Rectal smooth muscle tissue (tissue), 1 donor: Measurements from ENCODE around the gene NKX1-2.
"Not testable (repeated sequence)": the region's sequence is repeated elsewhere in the genome, so short reads cannot be mapped to it uniquely, and the experiment has no call there.

Source experiments
- H3K27ac ChIP-seq: one replicate; pipeline ENCODE4 v1.7.0; 2013; ENCODE audit warnings: low read depth, low read length, inconsistent platforms
- H3K27me3 ChIP-seq: one replicate; pipeline ENCODE4 v1.7.0; 2013; ENCODE audit warnings: low read length; ENCODE audit not compliant: control insufficient read depth, insufficient read depth
- H3K36me3 ChIP-seq: one replicate; pipeline ENCODE4 v1.7.0; 2013; ENCODE audit warnings: low read length; ENCODE audit not compliant: control insufficient read depth, insufficient read depth
- H3K4me1 ChIP-seq: one replicate; pipeline ENCODE4 v1.7.0; 2013; ENCODE audit warnings: low read length; ENCODE audit not compliant: control insufficient read depth, insufficient read depth
- H3K4me3 ChIP-seq: one replicate; pipeline ENCODE4 v1.7.0; 2013; ENCODE audit warnings: low read length
- H3K9ac ChIP-seq: one replicate; pipeline ENCODE4 v1.7.0; 2013; ENCODE audit warnings: low read length

The NKX1-2 gene

DNA sequence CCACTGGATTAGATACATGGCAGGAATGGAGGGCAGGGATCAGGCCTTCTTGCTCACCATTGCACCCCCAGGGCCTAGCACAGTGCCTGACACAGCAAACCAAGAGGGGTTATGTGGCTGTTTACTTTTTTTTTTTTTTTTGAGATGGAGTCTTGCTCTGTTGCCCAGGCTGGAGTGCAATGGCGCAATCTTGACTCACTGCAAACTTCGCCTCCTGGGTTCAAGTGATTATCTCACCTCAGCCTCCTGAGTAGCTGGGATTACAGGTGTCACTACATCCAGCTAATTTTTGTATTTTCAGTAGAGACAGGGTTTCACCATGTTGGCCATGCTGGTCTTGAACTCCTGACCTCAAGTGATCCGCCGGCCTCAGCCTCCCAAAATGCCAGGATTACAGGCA lies 14.2 kb downstream of the NKX1-2 start:
- H3K27ac ChIP-seq, H3K4me3 ChIP-seq, H3K4me1 ChIP-seq, H3K27me3 ChIP-seq, H3K36me3 ChIP-seq, H3K9ac ChIP-seq: not testable (repeated sequence)

DNA sequence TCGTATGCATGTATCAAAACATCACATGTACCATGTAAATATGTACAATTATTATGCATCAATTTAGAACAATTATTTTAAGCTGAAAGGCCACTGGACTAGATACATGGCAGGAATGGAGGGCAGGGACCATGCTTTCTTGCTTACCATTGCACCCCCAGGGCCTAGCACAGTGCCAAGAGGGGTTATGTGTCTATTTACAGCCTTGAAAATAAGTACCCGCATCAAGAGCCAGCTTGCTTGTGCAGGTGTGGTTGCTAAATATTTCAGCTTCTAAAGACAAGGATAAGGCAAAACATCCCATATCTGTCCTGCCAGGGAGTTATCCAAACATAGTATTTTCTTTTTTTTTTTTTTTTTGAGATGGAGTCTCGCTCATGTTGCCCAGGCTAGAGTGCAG lies 16.4 kb downstream of the NKX1-2 start:
- Histone ChIP-seq H3K4me1 (no peaks in the 10 kb centered on the region), H3K9ac (no peak overlapping the region), H3K27ac (no peak overlapping the region), H3K27me3 (no peaks in the 10 kb centered on the region), H3K4me3 (no peak overlapping the region), H3K36me3 (no peaks in the 10 kb centered on the region)

DNA sequence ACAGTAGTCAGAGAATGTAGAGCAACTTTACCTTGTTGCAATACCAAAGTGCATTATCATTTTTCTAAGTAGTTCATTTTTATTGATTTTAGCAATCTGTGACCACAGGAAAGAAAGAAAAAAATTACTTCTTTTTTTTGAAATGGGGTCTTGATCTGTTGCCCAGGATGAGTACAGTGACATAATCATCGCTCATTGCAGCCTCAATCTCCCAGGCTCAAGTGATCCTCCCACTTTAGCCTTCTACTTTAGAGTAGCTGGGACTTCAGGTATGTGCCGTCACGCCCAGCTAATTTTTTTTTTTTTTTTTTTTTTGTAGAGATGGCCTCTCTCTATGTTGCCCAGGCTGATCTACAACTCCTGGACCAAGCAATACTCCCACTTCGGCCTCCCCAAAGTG lies 19.8 kb downstream of the NKX1-2 start:
- Histone ChIP-seq H3K4me3 (no peak overlapping the region), H3K9ac (no peak overlapping the region), H3K27ac (no peak overlapping the region), H3K36me3 (no peaks in the 10 kb centered on the region), H3K4me1 (no peaks in the 10 kb centered on the region), H3K27me3 (no peaks in the 10 kb centered on the region)

DNA sequence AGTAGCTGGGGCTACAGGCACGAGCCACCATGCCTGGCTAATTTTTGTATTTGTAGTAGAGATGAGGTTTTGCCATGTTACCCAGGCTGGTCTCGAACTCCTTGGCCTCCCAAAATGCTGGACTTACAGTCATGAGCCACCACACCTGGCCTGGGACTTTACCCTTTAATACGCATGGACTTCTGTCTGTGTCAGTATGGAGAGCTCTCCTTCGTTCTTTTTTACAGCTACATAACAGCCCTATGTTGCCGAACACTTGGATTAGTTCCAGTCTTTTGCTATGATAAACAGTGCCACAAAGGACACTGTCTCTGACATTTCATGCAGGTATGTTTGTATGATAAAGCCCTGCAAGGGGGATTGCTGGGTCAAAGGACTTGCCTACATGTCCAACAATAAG lies 20.3 kb downstream of the NKX1-2 start:
- Histone ChIP-seq H3K27ac (no peak overlapping the region), H3K27me3 (no peaks in the 10 kb centered on the region)

DNA sequence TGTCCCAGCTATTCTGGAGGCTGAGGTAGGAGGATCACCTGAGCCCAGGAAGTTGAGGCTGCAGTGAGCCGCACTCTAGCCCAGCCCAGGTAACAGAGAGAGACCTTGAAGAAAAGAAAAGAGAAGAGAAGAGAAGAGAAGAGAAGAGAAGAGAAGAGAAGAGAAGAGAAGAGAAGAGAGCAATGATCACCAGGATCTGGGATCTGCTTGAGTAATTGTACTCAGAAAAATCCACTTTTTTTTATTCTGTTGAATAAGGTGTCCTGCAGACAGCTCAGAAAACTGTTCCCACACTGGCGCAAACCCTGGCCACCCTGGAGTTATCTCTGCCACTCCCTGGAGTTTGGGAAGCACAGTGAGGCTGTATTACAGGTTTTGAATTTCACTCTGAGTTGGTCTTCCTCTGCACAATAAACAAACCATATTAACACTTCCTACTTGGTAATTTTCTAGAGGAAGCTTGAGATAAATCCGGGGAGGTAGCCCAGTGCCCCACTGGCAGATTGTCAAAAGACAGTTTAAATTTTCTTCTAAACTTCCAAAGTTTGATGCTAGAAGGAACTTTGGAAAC lies 21.5 kb downstream of the NKX1-2 start:
- H3K4me3 ChIP-seq: no peak overlapping the region
- H3K9ac ChIP-seq: no peak overlapping the region
- no peaks in the 10 kb centered on the region for H3K4me1 ChIP-seq
- no peak overlapping the region for H3K27ac ChIP-seq
- no peaks in the 10 kb centered on the region for H3K36me3 ChIP-seq
- H3K27me3 ChIP-seq: no peaks in the 10 kb centered on the region

More for the DNA sequence above, 20.3 kb downstream of the NKX1-2 start:
- Histone ChIP-seq H3K4me1 (no peaks in the 10 kb centered on the region), H3K9ac (no peak overlapping the region), H3K36me3 (no peaks in the 10 kb centered on the region), H3K4me3 (no peak overlapping the region)

DNA sequence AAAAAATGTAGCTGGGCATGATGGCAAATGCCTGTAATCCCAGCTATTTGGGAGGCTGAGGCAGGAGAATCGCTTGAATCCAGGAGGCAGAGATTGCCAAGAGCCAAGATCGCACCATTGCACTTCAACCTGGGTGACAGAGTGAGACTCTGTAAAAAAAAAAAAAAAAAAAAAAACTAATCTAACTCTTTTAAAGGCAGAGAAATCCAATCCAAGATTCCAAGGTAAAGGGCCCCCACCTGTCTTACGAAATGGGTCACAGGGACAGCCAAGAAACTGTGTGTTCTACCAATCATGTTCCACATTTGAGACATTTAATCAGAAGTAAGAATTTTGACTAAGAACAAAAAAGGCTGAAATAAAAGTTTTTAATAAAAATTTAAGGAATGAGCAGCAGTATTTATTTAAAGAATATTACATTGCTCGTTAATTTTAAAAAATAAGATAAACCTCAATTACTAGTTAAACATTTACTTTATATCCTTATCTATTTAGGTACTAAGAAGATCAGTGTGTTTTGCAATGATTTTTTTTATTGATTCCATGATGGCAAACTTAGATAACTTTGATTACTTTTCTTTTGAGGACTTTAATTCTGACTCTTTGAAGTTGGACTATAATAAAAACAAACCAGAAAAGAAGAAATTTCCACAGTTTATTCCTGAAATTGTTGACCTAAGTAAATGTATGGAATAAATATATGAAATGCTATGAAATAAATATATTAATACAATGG lies 24.4 kb downstream of the NKX1-2 start:
- Histone ChIP-seq H3K27ac (no peak overlapping the region), H3K9ac (no peak overlapping the region), H3K27me3 (no peaks in the 10 kb centered on the region), H3K4me1 (no peaks in the 10 kb centered on the region), H3K4me3 (no peak overlapping the region), H3K36me3 (no peaks in the 10 kb centered on the region)

DNA sequence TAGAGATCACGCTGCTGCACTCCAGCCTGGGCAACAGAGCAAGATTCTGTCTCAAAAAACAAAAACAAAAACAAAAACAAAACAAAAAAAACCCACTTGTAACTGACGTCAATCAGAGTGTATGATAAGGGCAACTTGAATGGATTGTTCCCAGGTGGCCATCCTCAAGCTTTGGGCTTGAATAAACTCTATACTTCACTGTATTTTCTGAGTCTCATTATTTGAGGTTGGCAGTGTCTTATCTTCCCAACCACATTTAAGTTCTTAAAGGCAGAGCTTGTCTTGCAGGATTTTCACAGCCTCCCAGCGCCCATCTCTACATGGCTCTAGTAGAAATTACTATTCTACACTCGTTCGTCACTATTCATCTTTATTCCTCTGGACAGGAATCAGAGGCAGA lies 26.0 kb downstream of the NKX1-2 start:
- H3K4me3 ChIP-seq: no peak overlapping the region
- no peaks in the 10 kb centered on the region for H3K27me3 ChIP-seq
- no peaks in the 10 kb centered on the region for H3K4me1 ChIP-seq
- no peak overlapping the region for H3K27ac ChIP-seq
- H3K9ac ChIP-seq: no peak overlapping the region
- H3K36me3 ChIP-seq: no peaks in the 10 kb centered on the region

DNA sequence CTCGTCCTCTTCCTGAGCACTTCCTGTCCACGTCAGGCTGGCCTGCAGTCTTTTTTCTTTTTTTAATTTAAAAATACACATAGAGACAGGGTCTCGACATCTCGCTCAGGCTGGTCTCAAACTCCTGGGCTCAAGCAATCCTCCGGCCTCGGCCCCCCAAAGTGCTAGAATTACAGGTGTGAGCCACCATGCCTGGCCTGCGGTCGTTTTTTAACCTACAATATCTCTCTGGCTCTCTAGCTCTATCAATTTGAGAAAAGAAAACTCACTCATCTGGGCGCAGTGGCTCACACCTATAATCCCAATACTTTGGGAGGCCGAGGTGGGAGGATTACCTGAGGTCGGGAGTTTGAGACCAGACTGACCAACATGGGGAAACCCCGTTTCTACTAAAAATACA lies 27.1 kb downstream of the NKX1-2 start:
- Histone ChIP-seq H3K4me1 (no peaks in the 10 kb centered on the region), H3K36me3 (no peaks in the 10 kb centered on the region), H3K27ac (no peak overlapping the region), H3K9ac (no peak overlapping the region), H3K4me3 (no peak overlapping the region), H3K27me3 (no peaks in the 10 kb centered on the region)

DNA sequence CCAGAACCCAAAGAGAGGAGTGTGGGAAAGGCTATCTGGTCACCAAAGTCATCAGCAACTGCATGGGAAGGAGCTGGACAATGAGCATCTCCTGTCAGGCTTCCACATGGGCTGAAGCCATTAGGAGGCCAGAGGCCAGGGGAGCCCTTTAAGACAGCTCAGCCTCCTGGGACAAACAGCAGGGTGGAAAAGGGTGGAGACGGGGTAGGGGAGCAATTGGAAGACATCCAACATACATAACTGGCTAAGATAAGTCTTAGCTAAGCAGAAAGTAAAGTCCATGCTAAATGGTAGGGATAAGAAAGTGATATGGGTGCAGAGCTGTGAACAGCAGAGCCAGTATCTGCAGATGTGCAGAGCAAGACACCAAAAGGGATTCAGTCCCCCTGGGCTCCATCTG lies 29.6 kb downstream of the NKX1-2 start:
- no peaks in the 10 kb centered on the region for H3K4me1 ChIP-seq
- no peaks in the 10 kb centered on the region for H3K36me3 ChIP-seq
- no peaks in the 10 kb centered on the region for H3K27me3 ChIP-seq
- no peak overlapping the region for H3K27ac ChIP-seq
- H3K4me3 ChIP-seq: no peak overlapping the region
- H3K9ac ChIP-seq: no peak overlapping the region

DNA sequence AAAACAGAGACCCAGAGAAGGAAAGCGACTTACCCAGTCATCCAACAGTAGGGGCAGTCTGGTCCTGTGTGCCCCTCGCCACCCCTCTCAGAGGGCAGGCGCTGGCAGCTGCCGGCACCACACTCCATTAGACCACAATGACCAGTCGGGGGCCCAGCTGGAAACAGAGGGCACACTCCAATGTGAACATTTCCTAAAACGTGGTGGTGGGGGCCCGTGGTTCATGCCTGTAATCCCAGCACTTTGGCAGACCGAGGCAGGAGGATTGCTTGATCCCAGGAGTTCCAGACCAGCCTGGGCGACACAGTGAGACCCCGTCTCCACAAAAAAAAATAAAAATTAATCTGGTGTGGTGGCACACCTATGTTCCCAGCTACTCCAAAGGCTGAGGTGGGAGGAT lies 30.2 kb downstream of the NKX1-2 start:
- no peaks in the 10 kb centered on the region for H3K36me3 ChIP-seq
- no peak overlapping the region for H3K27ac ChIP-seq
- H3K9ac ChIP-seq: no peak overlapping the region
- peaks cover under 1% of the 10 kb centered on the region for H3K4me1 ChIP-seq
- no peaks in the 10 kb centered on the region for H3K27me3 ChIP-seq
- no peak overlapping the region for H3K4me3 ChIP-seq

DNA sequence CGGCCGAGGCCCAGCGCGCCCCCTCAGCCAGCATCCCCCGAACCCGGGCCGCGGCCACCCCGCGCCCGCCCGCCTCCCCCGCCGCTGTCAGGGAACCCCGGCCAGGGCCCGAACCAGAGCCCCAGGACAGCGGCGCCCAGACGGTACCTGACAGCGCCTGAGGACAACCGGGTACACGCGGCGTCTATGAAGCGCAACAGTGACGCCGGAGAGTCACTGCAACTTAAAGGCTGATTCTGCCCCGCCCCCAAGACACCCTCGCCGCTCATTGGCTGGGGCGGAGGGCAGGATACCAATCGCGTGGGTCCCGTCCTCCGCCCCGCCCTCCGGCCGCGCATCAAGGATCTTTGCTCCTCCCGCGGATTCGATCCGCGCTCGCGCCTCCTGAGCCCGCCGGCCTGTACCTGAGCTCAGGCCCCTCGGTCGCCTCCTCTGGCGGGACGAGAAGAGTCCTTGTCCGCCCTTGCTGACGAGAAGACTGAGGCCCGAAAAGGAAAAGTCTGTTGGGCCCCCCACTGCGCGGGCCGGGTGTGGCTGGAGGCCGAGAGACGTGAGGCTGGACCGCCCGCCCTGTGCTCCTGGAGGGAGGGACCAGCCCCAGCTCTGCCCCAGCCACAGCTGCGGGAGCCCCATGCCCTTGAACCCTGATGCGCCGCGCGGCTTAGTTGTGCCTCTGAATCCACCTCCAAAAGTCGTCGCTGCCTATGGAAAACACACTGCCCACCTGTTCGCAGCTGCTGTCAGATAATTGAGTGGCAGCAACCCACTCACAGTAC lies 30.9 kb downstream of the NKX1-2 start, which contains the start of gene OAT:
Gene OAT (minus strand): TSS at position 198 of the 776 bp plus-strand sequence. CDS start 6,752 bp downstream, outside the sequence.
- Histone ChIP-seq H3K9ac (no peak within 1 kb of the TSS), H3K4me3 (peak within 1 kb of the TSS; percentile 77)

DNA sequence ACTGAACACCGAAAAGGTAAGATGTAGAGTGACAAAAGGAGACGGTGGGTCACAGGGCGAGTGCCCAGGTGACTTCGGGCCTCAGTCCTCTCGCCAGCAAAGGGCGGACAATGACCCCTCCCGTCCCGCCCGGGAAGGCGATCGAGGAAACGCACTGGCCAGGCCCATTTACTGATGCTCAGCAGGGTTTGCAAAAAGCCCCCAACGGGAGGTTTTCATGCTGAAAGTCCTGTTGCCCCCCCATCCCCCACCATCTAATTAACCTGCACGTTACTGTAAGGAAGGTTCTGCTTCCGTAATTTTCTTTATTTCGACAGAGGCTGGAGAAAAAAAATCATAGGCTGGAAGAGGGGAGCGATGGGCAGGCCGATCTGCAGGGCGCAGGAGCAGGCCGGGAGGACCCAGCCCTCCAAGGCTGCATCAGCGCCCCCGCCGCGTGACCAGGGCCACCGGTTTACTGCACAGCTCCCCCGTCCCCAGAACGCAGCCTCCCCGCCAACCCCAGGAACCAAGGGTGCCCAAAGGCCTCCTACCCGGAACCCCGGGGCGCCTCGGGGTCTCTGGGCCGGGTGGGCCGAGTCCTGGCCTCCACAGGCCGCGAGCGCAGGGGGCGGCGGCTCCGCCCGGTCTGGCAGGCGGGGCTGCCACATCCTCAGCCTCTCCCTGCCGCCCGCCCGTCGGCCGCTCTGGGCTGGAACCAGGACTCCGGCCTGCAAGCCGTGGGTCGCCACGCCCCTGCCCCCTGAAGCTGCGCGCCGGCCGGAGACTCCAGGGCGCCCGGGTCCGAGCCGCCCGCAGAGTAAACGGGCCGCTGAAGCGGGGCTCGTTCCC lies 31.7 kb downstream of the NKX1-2 start:
- Histone ChIP-seq H3K36me3 (no peaks in the 10 kb centered on the region), H3K4me1 (peaks cover 12% of the 10 kb centered on the region), H3K4me3 (peak overlapping the region; percentile 77), H3K27me3 (no peaks in the 10 kb centered on the region), H3K9ac (no peak overlapping the region), H3K27ac (peak overlapping the region; percentile 92)

More for the DNA sequence above, 30.9 kb downstream of the NKX1-2 start, which contains the start of gene OAT:
- Histone ChIP-seq H3K36me3 (no peaks in the 10 kb centered on the region), H3K4me1 (peaks cover 8% of the 10 kb centered on the region), H3K27me3 (no peaks in the 10 kb centered on the region), H3K27ac (peak within 1 kb of the TSS; percentile 92)
